SU-DHL-6 (cell line): ENCODE results near the gene ANKRD27.

Experiments
- EZH2phosphoT487 ChIP-seq: fragments of 200-600 bp; sonication (generic), shearing (Covaris generic); conservative IDR thresholded peaks from 2 replicates; pipeline ENCODE4 v1.6.1; 2018; ENCODE audit warnings: mild to moderate bottlenecking, antibody characterized with exemption, low read length, moderate library complexity, mixed read lengths
- TF ChIP-seq, protein P1 (sequence below): fragments of 200-600 bp; sonication (generic); IDR thresholded peaks from one replicate; pipeline ENCODE4 v1.5.1; 2017; ENCODE audit warnings: antibody characterized with exemption, mild to moderate bottlenecking, low read length, moderate library complexity; ENCODE audit not compliant: insufficient read depth, poor library complexity, severe bottlenecking

DNA sequence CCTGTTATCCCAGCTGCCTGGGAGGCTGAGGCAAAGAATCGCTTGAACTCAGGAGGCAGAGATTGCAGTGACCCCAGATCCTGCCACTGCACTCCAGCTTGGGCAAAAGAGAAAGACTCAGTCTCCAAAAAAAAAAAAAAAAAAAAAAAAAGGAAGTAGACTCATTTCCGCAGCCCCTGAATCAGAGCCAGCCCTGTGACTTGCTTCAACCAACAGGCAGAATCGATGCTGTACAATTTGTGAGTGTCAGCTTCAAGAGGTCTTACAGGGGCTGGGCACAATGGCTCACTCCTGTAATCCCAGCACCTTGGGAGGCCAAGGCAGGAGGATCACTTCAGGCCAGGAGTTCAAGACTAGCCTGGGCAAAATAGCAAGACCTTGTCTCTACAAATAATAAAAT, 12.8 kb downstream of the ANKRD27 start:
- TF ChIP-seq, protein P1, sequence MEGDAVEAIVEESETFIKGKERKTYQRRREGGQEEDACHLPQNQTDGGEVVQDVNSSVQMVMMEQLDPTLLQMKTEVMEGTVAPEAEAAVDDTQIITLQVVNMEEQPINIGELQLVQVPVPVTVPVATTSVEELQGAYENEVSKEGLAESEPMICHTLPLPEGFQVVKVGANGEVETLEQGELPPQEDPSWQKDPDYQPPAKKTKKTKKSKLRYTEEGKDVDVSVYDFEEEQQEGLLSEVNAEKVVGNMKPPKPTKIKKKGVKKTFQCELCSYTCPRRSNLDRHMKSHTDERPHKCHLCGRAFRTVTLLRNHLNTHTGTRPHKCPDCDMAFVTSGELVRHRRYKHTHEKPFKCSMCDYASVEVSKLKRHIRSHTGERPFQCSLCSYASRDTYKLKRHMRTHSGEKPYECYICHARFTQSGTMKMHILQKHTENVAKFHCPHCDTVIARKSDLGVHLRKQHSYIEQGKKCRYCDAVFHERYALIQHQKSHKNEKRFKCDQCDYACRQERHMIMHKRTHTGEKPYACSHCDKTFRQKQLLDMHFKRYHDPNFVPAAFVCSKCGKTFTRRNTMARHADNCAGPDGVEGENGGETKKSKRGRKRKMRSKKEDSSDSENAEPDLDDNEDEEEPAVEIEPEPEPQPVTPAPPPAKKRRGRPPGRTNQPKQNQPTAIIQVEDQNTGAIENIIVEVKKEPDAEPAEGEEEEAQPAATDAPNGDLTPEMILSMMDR, result no peak
- no peak for TF ChIP-seq EZH2phosphoT487
